HL-60 (cell line): ENCODE results near the gene PTPN3.

Experiments
- POLR2AphosphoS5 ChIP-seq: IDR thresholded peaks from 2 replicates; pipeline ENCODE4 v1.6.1; 2012; ENCODE audit warnings: low read depth
- TF ChIP-seq, protein P1 (sequence below): IDR thresholded peaks from one replicate; pipeline ENCODE4 v1.5.1; 2011; ENCODE audit warnings: low read length, control low read depth, inconsistent platforms; ENCODE audit not compliant: insufficient read depth

DNA sequence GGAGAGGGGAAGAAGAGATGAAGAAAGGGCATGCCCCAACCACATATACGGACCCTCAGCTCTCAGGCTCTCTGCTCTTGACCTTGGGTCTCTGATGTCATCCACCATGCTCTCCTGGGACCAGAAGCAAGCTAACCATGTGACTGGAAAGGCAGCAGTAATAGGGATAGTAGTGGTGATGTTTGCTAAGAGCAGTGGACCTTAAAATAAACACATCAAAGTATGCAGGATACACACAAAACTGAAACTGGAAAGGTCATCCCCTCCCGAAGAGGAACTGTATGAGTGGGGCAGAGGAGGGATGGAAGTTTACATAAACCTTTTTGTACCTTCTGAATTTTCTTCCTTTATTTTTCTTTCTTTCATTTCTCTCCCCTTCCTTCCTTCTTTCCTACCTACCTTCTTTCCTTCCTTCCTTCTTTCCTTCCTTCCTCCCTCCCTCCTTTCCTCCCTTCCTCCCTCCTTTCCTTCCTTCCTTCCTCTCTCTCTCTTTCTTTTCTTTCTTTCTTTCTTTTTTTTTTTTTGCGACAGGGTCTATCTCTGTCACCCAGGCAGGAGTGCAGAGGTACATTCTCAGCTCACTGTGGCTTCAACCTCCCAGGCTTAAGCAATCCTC, 8.1 kb upstream of the PTPN3 start:
- TF ChIP-seq, protein P1, sequence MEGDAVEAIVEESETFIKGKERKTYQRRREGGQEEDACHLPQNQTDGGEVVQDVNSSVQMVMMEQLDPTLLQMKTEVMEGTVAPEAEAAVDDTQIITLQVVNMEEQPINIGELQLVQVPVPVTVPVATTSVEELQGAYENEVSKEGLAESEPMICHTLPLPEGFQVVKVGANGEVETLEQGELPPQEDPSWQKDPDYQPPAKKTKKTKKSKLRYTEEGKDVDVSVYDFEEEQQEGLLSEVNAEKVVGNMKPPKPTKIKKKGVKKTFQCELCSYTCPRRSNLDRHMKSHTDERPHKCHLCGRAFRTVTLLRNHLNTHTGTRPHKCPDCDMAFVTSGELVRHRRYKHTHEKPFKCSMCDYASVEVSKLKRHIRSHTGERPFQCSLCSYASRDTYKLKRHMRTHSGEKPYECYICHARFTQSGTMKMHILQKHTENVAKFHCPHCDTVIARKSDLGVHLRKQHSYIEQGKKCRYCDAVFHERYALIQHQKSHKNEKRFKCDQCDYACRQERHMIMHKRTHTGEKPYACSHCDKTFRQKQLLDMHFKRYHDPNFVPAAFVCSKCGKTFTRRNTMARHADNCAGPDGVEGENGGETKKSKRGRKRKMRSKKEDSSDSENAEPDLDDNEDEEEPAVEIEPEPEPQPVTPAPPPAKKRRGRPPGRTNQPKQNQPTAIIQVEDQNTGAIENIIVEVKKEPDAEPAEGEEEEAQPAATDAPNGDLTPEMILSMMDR, result no peak
- TF ChIP-seq POLR2AphosphoS5, result no peak
